Mucosa of rectum (tissue), 2 donors: ENCODE results near the gene SRD5A1.

Experiments used
- H3K27ac ChIP-seq, 2 donors: one replicate each; pipeline ENCODE4 v1.7.0; 2013; ENCODE audit warnings: inconsistent platforms in 2 of 2, low read depth in 2 of 2, low read length in 2 of 2
- H3K27me3 ChIP-seq, 2 donors: one replicate each; pipeline ENCODE4 v1.7.0; 2013; ENCODE audit warnings: low read length in 2 of 2; ENCODE audit not compliant: control insufficient read depth in 2 of 2, insufficient read depth in 2 of 2
- H3K36me3 ChIP-seq, 2 donors: one replicate each; pipeline ENCODE4 v1.7.0; 2013; ENCODE audit warnings: low read length in 2 of 2; ENCODE audit not compliant: control insufficient read depth in 2 of 2, insufficient read depth in 2 of 2
- H3K4me1 ChIP-seq, 2 donors: one replicate each; pipeline ENCODE4 v1.7.0; 2013; ENCODE audit warnings: low read length in 2 of 2, mild to moderate bottlenecking in 1 of 2; ENCODE audit not compliant: control insufficient read depth in 2 of 2, insufficient read depth in 2 of 2
- H3K4me3 ChIP-seq, 2 donors: one replicate each; pipeline ENCODE4 v1.7.0; 2013; ENCODE audit warnings: low read length in 2 of 2
- H3K9ac ChIP-seq, 2 donors: one replicate each; pipeline ENCODE4 v1.7.0; 2013; ENCODE audit warnings: low read length in 2 of 2, low read depth in 1 of 2, mild to moderate bottlenecking in 1 of 2
- H3K9me3 ChIP-seq, 2 donors: one replicate each; pipeline ENCODE4 v1.7.0; 2013; ENCODE audit warnings: low read length in 2 of 2; ENCODE audit not compliant: control insufficient read depth in 2 of 2
- donor health status: healthy.
- donor health status: Normal muscosa, but diverticular disease.

The SRD5A1 gene

GRCh38 chr5:6592601-6593000, 40.6 kb upstream of the SRD5A1 start:
- no peaks in the 10 kb centered on the region for H3K4me1 ChIP-seq
- no peaks in the 10 kb centered on the region for H3K9me3 ChIP-seq
- H3K36me3 ChIP-seq: peaks cover 0 to 11% of the 10 kb centered on the region in 2 donors
- H3K27ac ChIP-seq: no peak overlapping the region
- H3K4me3 ChIP-seq: no peak overlapping the region
- no peaks in the 10 kb centered on the region for H3K27me3 ChIP-seq
- H3K9ac ChIP-seq: no peak overlapping the region

GRCh38 chr5:6593148-6594016, 39.9 kb upstream of the SRD5A1 start:
- no peak overlapping the region for H3K9ac ChIP-seq
- H3K4me1 ChIP-seq: no peaks in the 10 kb centered on the region
- no peaks in the 10 kb centered on the region for H3K9me3 ChIP-seq
- peaks cover 0 to 11% of the 10 kb centered on the region in 2 donors for H3K36me3 ChIP-seq
- no peak overlapping the region for H3K4me3 ChIP-seq
- no peaks in the 10 kb centered on the region for H3K27me3 ChIP-seq
- H3K27ac ChIP-seq: no peak overlapping the region

GRCh38 chr5:6594066-6594465, 39.2 kb upstream of the SRD5A1 start:
- Histone ChIP-seq H3K36me3 (peaks cover 5 to 15% of the 10 kb centered on the region in 2 donors), H3K27ac (no peak overlapping the region), H3K9ac (no peak overlapping the region), H3K4me1 (no peaks in the 10 kb centered on the region), H3K9me3 (no peaks in the 10 kb centered on the region), H3K27me3 (no peaks in the 10 kb centered on the region), H3K4me3 (no peak overlapping the region)

- no peaks in the 10 kb centered on the region for H3K9me3 ChIP-seq
- H3K36me3 ChIP-seq: peaks cover 13 to 25% of the 10 kb centered on the region in 2 donors
- H3K4me3 ChIP-seq: no peak overlapping the region
- H3K4me1 ChIP-seq: no peaks in the 10 kb centered on the region
- no peak overlapping the region for H3K9ac ChIP-seq
- no peaks in the 10 kb centered on the region for H3K27me3 ChIP-seq
- no peak overlapping the region for H3K27ac ChIP-seq
These were observed 37.8 kb upstream of the SRD5A1 start for GRCh38 chr5:6595405-6595804.

- Histone ChIP-seq H3K9ac (no peak overlapping the region), H3K27ac (no peak overlapping the region), H3K9me3 (no peaks in the 10 kb centered on the region), H3K4me1 (no peaks in the 10 kb centered on the region), H3K4me3 (no peak overlapping the region), H3K36me3 (peaks cover 21 to 34% of the 10 kb centered on the region in 2 donors), H3K27me3 (no peaks in the 10 kb centered on the region)
These were observed 36.9 kb upstream of the SRD5A1 start for GRCh38 chr5:6596388-6596787.

- H3K9me3 ChIP-seq: no peaks in the 10 kb centered on the region
- no peak overlapping the region for H3K4me3 ChIP-seq
- H3K27me3 ChIP-seq: no peaks in the 10 kb centered on the region
- H3K27ac ChIP-seq: no peak overlapping the region
- H3K36me3 ChIP-seq: peaks cover 33 to 46% of the 10 kb centered on the region in 2 donors
- no peak overlapping the region for H3K9ac ChIP-seq
- no peaks in the 10 kb centered on the region for H3K4me1 ChIP-seq
These were observed 35.7 kb upstream of the SRD5A1 start for GRCh38 chr5:6597557-6597956.

- H3K4me3 ChIP-seq: no peak overlapping the region
- H3K9ac ChIP-seq: no peak overlapping the region
- no peaks in the 10 kb centered on the region for H3K9me3 ChIP-seq
- no peaks in the 10 kb centered on the region for H3K4me1 ChIP-seq
- no peaks in the 10 kb centered on the region for H3K27me3 ChIP-seq
- H3K27ac ChIP-seq: no peak overlapping the region
- peaks cover 33 to 53% of the 10 kb centered on the region in 2 donors for H3K36me3 ChIP-seq
These were observed 34.8 kb upstream of the SRD5A1 start for GRCh38 chr5:6598351-6598900.

GRCh38 chr5:6599739-6600138, 33.5 kb upstream of the SRD5A1 start:
- Histone ChIP-seq H3K4me3 (no peak overlapping the region), H3K9me3 (no peaks in the 10 kb centered on the region), H3K27ac (no peak overlapping the region), H3K4me1 (no peaks in the 10 kb centered on the region), H3K9ac (no peak overlapping the region), H3K27me3 (no peaks in the 10 kb centered on the region), H3K36me3 (peaks cover 46 to 66% of the 10 kb centered on the region in 2 donors)

- Histone ChIP-seq H3K4me3 (no peak overlapping the region), H3K9ac (no peak overlapping the region), H3K27ac (no peak overlapping the region), H3K4me1 (no peaks in the 10 kb centered on the region), H3K9me3 (no peaks in the 10 kb centered on the region), H3K36me3 (peaks cover 54 to 74% of the 10 kb centered on the region in 2 donors), H3K27me3 (no peaks in the 10 kb centered on the region)
These were observed 32.0 kb upstream of the SRD5A1 start for GRCh38 chr5:6601271-6601670.

GRCh38 chr5:6601816-6602215, 31.4 kb upstream of the SRD5A1 start:
- Histone ChIP-seq H3K9me3 (no peaks in the 10 kb centered on the region), H3K4me1 (no peaks in the 10 kb centered on the region), H3K27ac (no peak overlapping the region), H3K9ac (no peak overlapping the region), H3K27me3 (no peaks in the 10 kb centered on the region), H3K4me3 (no peak overlapping the region), H3K36me3 (peaks cover 58 to 71% of the 10 kb centered on the region in 2 donors)
